ENCODE measurements around the gene NEDD9.

The NEDD9 gene

DNA sequence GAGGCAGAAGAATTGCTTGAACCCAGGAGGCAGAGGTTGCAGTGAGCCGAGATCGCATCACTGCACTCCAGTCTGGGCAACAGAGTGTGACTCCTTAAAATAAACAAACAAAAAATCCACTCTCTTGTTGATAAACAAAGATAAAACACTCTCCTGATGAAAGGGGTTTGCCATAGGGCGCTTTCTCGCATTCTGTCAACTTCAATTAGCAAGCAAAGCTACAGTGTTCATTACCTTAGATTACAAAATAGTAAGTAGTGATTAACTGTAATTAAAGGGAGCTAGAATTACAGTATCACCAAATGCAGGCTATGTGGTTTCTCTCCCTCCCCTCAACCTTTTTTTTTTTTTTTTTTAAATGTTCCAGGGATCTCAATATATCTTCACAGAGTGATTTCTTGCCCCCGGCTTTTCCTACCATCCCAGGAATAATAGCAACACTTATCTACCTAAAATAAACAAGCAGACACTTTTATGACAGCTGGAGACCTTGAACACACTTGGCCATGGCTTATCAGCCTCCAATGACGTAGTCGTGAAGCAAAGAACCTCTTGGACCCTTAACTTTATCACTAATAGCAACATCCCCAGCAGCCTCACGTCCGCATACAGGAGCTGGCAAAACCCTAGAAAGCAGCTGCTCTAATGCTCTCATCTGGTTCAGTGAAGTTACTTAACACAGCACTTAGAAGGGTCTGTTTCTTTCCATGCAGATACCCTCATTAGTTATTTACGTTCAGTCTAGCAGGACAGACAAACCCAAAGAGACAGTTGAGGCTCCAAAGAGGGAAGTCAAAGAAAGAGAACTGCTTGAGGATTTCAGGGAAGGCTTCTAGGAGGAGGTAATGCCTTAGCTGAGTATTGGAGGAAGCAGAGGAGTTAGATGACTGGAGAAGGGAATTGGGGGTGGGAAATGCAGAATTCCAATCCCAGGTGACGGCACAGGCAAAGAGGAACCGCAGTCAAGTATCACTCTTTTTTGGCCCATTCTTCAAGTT is 37.9 kb upstream of the NEDD9 start (continued):
- TF ChIP-seq BCL11A (tag by site-specific recombination; IDR thresholded peaks at IDR 0.05; ENCODE audit: low read depth), result peak; percentile 97
- TF ChIP-seq ZNF404 (tag by site-specific recombination; IDR thresholded peaks at IDR 0.05), result no peak
- peak; percentile 97 for TF ChIP-seq ZNF366 (tag by site-specific recombination; conservative IDR thresholded peaks at IDR 0.05)
- TF ChIP-seq, protein P1, sequence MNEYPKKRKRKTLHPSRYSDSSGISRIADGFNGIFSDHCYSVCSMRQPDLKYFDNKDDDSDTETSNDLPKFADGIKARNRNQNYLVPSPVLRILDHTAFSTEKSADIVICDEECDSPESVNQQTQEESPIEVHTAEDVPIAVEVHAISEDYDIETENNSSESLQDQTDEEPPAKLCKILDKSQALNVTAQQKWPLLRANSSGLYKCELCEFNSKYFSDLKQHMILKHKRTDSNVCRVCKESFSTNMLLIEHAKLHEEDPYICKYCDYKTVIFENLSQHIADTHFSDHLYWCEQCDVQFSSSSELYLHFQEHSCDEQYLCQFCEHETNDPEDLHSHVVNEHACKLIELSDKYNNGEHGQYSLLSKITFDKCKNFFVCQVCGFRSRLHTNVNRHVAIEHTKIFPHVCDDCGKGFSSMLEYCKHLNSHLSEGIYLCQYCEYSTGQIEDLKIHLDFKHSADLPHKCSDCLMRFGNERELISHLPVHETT (tag by site-specific recombination; IDR thresholded peaks at IDR 0.05), result peak; percentile 96
- TF ChIP-seq ZNF777 (tag by site-specific recombination; IDR thresholded peaks at IDR 0.05; ENCODE audit: borderline replicate concordance), result no peak
- TF ChIP-seq, protein P2, sequence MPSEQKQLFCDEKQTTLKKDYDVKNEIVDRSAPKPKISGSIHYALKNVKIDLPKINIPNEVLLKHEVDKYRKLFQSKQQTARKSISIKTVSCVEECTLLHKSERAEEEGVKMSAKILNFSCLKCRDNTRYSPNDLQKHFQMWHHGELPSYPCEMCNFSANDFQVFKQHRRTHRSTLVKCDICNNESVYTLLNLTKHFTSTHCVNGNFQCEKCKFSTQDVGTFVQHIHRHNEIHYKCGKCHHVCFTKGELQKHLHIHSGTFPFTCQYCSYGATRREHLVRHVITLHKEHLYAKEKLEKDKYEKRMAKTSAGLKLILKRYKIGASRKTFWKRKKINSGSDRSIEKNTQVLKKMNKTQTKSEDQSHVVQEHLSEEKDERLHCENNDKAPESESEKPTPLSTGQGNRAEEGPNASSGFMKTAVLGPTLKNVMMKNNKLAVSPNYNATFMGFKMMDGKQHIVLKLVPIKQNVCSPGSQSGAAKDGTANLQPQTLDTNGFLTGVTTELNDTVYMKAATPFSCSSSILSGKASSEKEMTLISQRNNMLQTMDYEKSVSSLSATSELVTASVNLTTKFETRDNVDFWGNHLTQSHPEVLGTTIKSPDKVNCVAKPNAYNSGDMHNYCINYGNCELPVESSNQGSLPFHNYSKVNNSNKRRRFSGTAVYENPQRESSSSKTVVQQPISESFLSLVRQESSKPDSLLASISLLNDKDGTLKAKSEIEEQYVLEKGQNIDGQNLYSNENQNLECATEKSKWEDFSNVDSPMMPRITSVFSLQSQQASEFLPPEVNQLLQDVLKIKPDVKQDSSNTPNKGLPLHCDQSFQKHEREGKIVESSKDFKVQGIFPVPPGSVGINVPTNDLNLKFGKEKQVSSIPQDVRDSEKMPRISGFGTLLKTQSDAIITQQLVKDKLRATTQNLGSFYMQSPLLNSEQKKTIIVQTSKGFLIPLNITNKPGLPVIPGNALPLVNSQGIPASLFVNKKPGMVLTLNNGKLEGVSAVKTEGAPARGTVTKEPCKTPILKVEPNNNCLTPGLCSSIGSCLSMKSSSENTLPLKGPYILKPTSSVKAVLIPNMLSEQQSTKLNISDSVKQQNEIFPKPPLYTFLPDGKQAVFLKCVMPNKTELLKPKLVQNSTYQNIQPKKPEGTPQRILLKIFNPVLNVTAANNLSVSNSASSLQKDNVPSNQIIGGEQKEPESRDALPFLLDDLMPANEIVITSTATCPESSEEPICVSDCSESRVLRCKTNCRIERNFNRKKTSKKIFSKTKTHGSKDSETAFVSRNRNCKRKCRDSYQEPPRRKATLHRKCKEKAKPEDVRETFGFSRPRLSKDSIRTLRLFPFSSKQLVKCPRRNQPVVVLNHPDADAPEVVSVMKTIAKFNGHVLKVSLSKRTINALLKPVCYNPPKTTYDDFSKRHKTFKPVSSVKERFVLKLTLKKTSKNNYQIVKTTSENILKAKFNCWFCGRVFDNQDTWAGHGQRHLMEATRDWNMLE (tag by site-specific recombination; conservative IDR thresholded peaks at IDR 0.05; ENCODE audit: low read depth), result peak; percentile 45
- TF ChIP-seq KLF10 (tag by site-specific recombination; IDR thresholded peaks at IDR 0.05), result peak; percentile 88
- peak; percentile 87 for TF ChIP-seq GFI1B (tag by site-specific recombination; IDR thresholded peaks at IDR 0.05)
- TF ChIP-seq ZNF654 (tag by site-specific recombination; IDR thresholded peaks at IDR 0.05; ENCODE audit: low read depth), result peak; percentile 26
- TF ChIP-seq ZNF214 (tag by site-specific recombination; IDR thresholded peaks at IDR 0.05; ENCODE audit: borderline replicate concordance), result no peak
- no peak for TF ChIP-seq ZNF555 (tag by site-specific recombination; conservative IDR thresholded peaks at IDR 0.05)
- TF ChIP-seq ZNF324 (tag by site-specific recombination; IDR thresholded peaks at IDR 0.05), result peak; percentile 69
- TF ChIP-seq KLF8 (tag by site-specific recombination; IDR thresholded peaks at IDR 0.05), result peak; percentile 96
- TF ChIP-seq ZNF37A (tag by site-specific recombination; IDR thresholded peaks at IDR 0.05), result no peak
- TF ChIP-seq ZNF610 (tag by site-specific recombination; IDR thresholded peaks at IDR 0.05; ENCODE audit: borderline replicate concordance), result peak; percentile 83; the same call in 1 of the 2 replicates
- peak; percentile 72; the same call in 1 of the 2 replicates for TF ChIP-seq MYNN (tag by site-specific recombination; IDR thresholded peaks at IDR 0.05; ENCODE audit: borderline replicate concordance)
- no peak for TF ChIP-seq ZNF837 (tag by site-specific recombination; IDR thresholded peaks at IDR 0.05)
- TF ChIP-seq ZNF785 (tag by site-specific recombination; IDR thresholded peaks at IDR 0.05), result no peak
- no peak for TF ChIP-seq ZNF830 (tag by site-specific recombination; IDR thresholded peaks at IDR 0.05; ENCODE audit: low read depth)
- TF ChIP-seq ZNF174 (tag by site-specific recombination; IDR thresholded peaks at IDR 0.05), result no peak
- TF ChIP-seq ZNF433 (tag by site-specific recombination; IDR thresholded peaks at IDR 0.05; ENCODE audit: low read depth), result no peak
- TF ChIP-seq ZNF571 (tag by site-specific recombination; IDR thresholded peaks at IDR 0.05), result no peak
- TF ChIP-seq, protein P3, sequence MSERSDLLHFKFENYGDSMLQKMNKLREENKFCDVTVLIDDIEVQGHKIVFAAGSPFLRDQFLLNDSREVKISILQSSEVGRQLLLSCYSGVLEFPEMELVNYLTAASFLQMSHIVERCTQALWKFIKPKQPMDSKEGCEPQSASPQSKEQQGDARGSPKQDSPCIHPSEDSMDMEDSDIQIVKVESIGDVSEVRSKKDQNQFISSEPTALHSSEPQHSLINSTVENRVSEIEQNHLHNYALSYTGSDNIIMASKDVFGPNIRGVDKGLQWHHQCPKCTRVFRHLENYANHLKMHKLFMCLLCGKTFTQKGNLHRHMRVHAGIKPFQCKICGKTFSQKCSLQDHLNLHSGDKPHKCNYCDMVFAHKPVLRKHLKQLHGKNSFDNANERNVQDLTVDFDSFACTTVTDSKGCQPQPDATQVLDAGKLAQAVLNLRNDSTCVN (tag by site-specific recombination; optimal IDR thresholded peaks at IDR 0.05), result no peak
- TF ChIP-seq SP3 (tag by site-specific recombination; IDR thresholded peaks at IDR 0.05), result peak; percentile 43
- TF ChIP-seq ATF2 (tag by site-specific recombination; IDR thresholded peaks at IDR 0.05; ENCODE audit: low read depth), result peak; percentile 94
- peak; percentile 98 for TF ChIP-seq ZNF629 (tag by site-specific recombination; IDR thresholded peaks at IDR 0.05)
- TF ChIP-seq ZNF114 (tag by site-specific recombination; IDR thresholded peaks at IDR 0.05), result no peak
- peak; percentile 37 for TF ChIP-seq SETDB1 (IDR thresholded peaks at IDR 0.05; ENCODE audit: insufficient read length, low read length)
- TF ChIP-seq IKZF3 (tag by site-specific recombination; IDR thresholded peaks at IDR 0.05), result peak; percentile 97
- TF ChIP-seq ZNF549 (tag by site-specific recombination; IDR thresholded peaks at IDR 0.05), result no peak
- 0 out of 2 replicates have a peak, but pooled peaks have one; percentile 64 for TF ChIP-seq ZNF2 (tag by site-specific recombination; IDR thresholded peaks at IDR 0.05)
